OCI-LY7 (cell line): ENCODE data around the gene KLB. TPM values are rescaled to one million over a fixed set of nuclear protein-coding genes. Genes with fewer than 3 reads are reported as not detected.

ENCODE experiments used
- BruUV-seq: library from RNA; stranded (reverse); fragments of 400-500 nt; replicated peaks from 2 replicates; lab custom pipeline; 2021; lab: Mats Ljungman, UMichigan
- CTCF ChIA-PET: fragments of 300-600 bp; sonication (Branson Sonifier 250); formaldehyde crosslinking; loops from one replicate; lab custom pipeline; 2022; ENCODE audit warnings: antibody characterized with exemption; ENCODE audit not compliant: unreplicated experiment; lab: Charles Lee
- POLR2A ChIA-PET: fragments of 300-600 bp; sonication (Branson Sonifier 250); formaldehyde crosslinking; loops from one replicate; lab custom pipeline; 2022; ENCODE audit warnings: antibody characterized with exemption; lab: Charles Lee
- DNase-seq: peaks from one replicate; pipeline ENCODE4 v3.0.0-alpha.2; 2015; ENCODE audit warnings: low spot score
- H2AFZ ChIP-seq: fragments of 200-600 bp; sonication (generic), shearing (Covaris generic); 2 replicates; pipeline ENCODE4 v1.6.1; 2014; ENCODE audit warnings: mild to moderate bottlenecking, antibody characterized with exemption, low read length, moderate library complexity
- H3K27ac ChIP-seq: fragments of 200-600 bp; sonication (generic); 2 replicates; pipeline ENCODE4 v1.5.1; 2014; ENCODE audit warnings: mixed run types, low read depth, mild to moderate bottlenecking, moderate library complexity, low read length, inconsistent platforms; ENCODE audit not compliant: poor library complexity, severe bottlenecking
- H3K36me3 ChIP-seq: fragments of 200-600 bp; sonication (generic); 2 replicates; pipeline ENCODE4 v1.6.1; 2014; ENCODE audit warnings: mild to moderate bottlenecking, antibody characterized with exemption, low read length, moderate library complexity, mixed read lengths; ENCODE audit not compliant: insufficient read depth
- H3K4me1 ChIP-seq: fragments of 200-600 bp; sonication (generic); 2 replicates; pipeline ENCODE4 v1.5.1; 2014; ENCODE audit warnings: mild to moderate bottlenecking, low read length; ENCODE audit not compliant: insufficient read depth, poor library complexity, severe bottlenecking
- H3K4me2 ChIP-seq: fragments of 200-600 bp; sonication (generic); 2 replicates; pipeline ENCODE4 v1.6.1; 2014; ENCODE audit warnings: mild to moderate bottlenecking, low read length
- H3K4me3 ChIP-seq: fragments of 200-600 bp; sonication (generic); 2 replicates; pipeline ENCODE4 v1.5.1; 2014; ENCODE audit warnings: mild to moderate bottlenecking, low read depth, low read length; ENCODE audit not compliant: poor library complexity, severe bottlenecking
- H3K79me2 ChIP-seq: fragments of 200-600 bp; sonication (generic); 2 replicates; pipeline ENCODE4 v1.6.1; 2016; ENCODE audit warnings: low read depth, mild to moderate bottlenecking, low read length, moderate library complexity, mixed read lengths; ENCODE audit not compliant: insufficient read depth
- H3K9me2 ChIP-seq: fragments of 200-600 bp; sonication (generic); 2 replicates; pipeline ENCODE4 v1.6.1; 2016; ENCODE audit warnings: mild to moderate bottlenecking, low read length, mixed read lengths; ENCODE audit not compliant: insufficient read depth
- H3K9me3 ChIP-seq: fragments of 200-600 bp; sonication (generic); 2 replicates; pipeline ENCODE4 v1.6.1; 2014; ENCODE audit warnings: mild to moderate bottlenecking, mixed run types, low read length, mixed read lengths
- H4K20me1 ChIP-seq: fragments of 200-600 bp; sonication (generic); 2 replicates; pipeline ENCODE4 v1.6.1; 2014; ENCODE audit warnings: mild to moderate bottlenecking, antibody characterized with exemption, low read length, moderate library complexity, mixed read lengths; ENCODE audit not compliant: insufficient read depth
- EZH2phosphoT487 ChIP-seq: fragments of 200-600 bp; sonication (generic); IDR thresholded peaks from 2 replicates; pipeline ENCODE4 v1.6.1; 2018; ENCODE audit warnings: low read depth, borderline replicate concordance, mild to moderate bottlenecking, mixed run types, antibody characterized with exemption, low read length, moderate library complexity, mixed read lengths
- intact Hi-C: fragments of 100-400 bp; cut with micrococcal nuclease; formaldehyde crosslinking; loops from one replicate; pipeline ENCODE4 v1.10.0; 2022; ENCODE audit not compliant: unreplicated experiment
- total RNA-seq, 2 experiments: library from RNA; depleted of rRNA in 1 of 2; stranded (reverse); fragments of >200 nt in 1 of 2; shearing (Covaris generic) in 1 of 2; gene quantifications; 2 replicates each; pipeline ENCODE4 v1.2.3, GENCODE V29; 2014 to 2022
- TF ChIP-seq, protein P1 (sequence below): fragments of 200-600 bp; sonication (generic); conservative IDR thresholded peaks from 2 replicates; pipeline ENCODE4 v1.5.1; 2014; ENCODE audit warnings: mild to moderate bottlenecking, antibody characterized with exemption, low read length, moderate library complexity, mixed read lengths

KLB gene
- total RNA-seq, 2 experiments from 2014 or later = not detected

DNA sequence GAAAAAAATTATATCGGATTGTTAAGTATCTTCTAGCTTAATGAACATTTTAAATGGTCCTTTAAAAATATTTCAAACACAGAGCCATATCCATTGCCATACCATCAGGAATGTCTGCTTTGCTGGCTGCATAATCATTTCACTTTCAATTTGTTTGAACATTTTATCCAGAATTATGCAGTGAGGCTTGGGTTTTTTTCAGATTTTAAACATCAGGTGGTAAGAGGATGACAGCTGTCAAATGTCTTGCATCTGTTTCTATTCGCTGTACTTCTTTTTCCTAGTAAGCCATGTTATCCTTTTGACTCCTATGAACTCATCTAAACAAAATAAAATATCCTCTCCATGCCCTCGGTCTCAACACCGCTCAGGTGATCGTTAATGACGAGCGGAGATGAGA is 41.4 kb upstream of the KLB start:
- no TSS peak for BruUV-seq
- Histone ChIP-seq H3K4me3 (peak overlapping the region; percentile 86), H3K9me3 (peaks cover 7% of the 10 kb centered on the region; the same call in 1 of the 2 replicates), H3K4me2 (peak overlapping the region; percentile 97), H4K20me1 (peaks cover 14% of the 10 kb centered on the region; the same call in 1 of the 2 replicates), H2AFZ (peak overlapping the region; percentile 68; the same call in 1 of the 2 replicates), H3K36me3 (peaks cover 26% of the 10 kb centered on the region), H3K4me1 (peaks cover 48% of the 10 kb centered on the region), H3K27ac (peak overlapping the region; percentile 79), H3K79me2 (peaks cover 58% of the 10 kb centered on the region), H3K9me2 (no peaks in the 10 kb centered on the region)
- TF ChIP-seq, protein P1, sequence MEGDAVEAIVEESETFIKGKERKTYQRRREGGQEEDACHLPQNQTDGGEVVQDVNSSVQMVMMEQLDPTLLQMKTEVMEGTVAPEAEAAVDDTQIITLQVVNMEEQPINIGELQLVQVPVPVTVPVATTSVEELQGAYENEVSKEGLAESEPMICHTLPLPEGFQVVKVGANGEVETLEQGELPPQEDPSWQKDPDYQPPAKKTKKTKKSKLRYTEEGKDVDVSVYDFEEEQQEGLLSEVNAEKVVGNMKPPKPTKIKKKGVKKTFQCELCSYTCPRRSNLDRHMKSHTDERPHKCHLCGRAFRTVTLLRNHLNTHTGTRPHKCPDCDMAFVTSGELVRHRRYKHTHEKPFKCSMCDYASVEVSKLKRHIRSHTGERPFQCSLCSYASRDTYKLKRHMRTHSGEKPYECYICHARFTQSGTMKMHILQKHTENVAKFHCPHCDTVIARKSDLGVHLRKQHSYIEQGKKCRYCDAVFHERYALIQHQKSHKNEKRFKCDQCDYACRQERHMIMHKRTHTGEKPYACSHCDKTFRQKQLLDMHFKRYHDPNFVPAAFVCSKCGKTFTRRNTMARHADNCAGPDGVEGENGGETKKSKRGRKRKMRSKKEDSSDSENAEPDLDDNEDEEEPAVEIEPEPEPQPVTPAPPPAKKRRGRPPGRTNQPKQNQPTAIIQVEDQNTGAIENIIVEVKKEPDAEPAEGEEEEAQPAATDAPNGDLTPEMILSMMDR = no peak
- no peak for TF ChIP-seq EZH2phosphoT487
- ChIA-PET CTCF (no interaction called here), POLR2A (interaction anchor here (0.6 to 2.0 kb wide), 16 partner anchors 8 to 826 kb away, joined by 3 to 13 read pairs (median 4); no protein-coding TSS in a partner anchor)
- intact Hi-C loops = loop anchor here (5.0 kb wide), 1 partner anchor 333 kb away; the partner anchor contains the start of gene TMEM156
- DNase-seq = no peak

GRCh38 chr4:39365830-39366771 is 40.6 kb upstream of the KLB start, which contains the start of gene RFC1:
RFC1 (minus strand) TSS chr4:39366362; CDS start chr4:39366241, 121 bp downstream.
- TF ChIP-seq, protein P1 = no peak
- no peak for TF ChIP-seq EZH2phosphoT487
- H3K9me3 ChIP-seq = peaks cover 8% of the 10 kb centered on the region; the same call in 1 of the 2 replicates
- H3K79me2 ChIP-seq = peaks cover 50% of the 10 kb centered on the region
- H4K20me1 ChIP-seq = peaks cover 14% of the 10 kb centered on the region; the same call in 1 of the 2 replicates
- CTCF ChIA-PET = no interaction called here
- peaks cover 41% of the 10 kb centered on the region for H3K4me1 ChIP-seq
- peak; percentile 95 for DNase-seq
- no peaks in the 10 kb centered on the region for H3K9me2 ChIP-seq
- peak within 1 kb of the TSS; percentile 86 for H3K4me3 ChIP-seq
- peak within 1 kb of the TSS; percentile 79 for H3K27ac ChIP-seq
- no TSS peak for BruUV-seq
- peak within 1 kb of the TSS; percentile 68 for H2AFZ ChIP-seq
- intact Hi-C loops = loop anchor here (5.0 kb wide), 1 partner anchor 334 kb away; the partner anchor contains the start of gene TMEM156
- peaks cover 19% of the 10 kb centered on the region for H3K36me3 ChIP-seq
- POLR2A ChIA-PET = interaction anchor here (0.6 to 2.0 kb wide), 11 partner anchors 9 to 433 kb away, joined by 3 to 13 read pairs (median 4); no protein-coding TSS in a partner anchor
- H3K4me2 ChIP-seq = peak within 1 kb of the TSS; percentile 97
